ENCODE data around the gene UBA6. TPM values are rescaled to one million over a fixed set of nuclear protein-coding genes. Genes with fewer than 3 reads are reported as not detected.
"Not testable (repeated sequence)": the region's sequence is repeated elsewhere in the genome, so short reads cannot be mapped to it uniquely, and the experiment has no call there.

UBA6 gene
- total and polyA plus RNA-seq, 8 donors: 57.6 to 80.9 (median 63.8) TPM

DNA sequence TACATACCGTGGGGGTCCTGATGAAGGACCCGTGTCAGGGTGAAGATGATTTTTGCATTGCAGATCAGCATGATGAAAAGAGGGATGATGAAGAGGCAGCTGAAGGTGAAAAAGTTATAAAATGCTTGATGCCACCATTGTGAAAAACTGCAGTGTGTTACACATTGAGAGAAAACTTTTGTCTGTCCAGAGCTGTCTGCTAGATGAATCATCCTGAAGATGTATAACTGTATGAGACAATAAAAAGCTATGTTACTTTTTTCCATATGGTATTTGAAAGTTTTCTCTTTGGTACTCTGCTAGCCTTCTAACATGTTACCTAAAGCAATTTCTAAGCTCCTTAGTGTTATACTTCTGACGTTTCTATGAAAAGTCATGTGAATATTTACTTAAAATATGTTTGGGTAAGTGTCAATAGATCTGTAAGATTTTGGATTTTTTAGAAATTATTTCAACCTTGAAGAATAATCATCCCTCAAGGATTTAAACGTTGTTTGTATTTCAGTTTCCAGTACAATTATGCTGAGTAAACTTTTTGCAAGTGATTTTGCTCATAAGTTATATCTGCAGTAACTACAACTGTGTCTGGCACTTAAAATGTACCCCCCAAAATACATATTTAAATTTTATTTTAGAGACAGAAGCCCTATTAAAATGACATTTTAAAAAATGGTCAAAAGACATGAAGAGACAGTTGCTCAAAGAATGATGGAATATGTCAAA lies 43.8 kb upstream of the UBA6 start:
- Histone ChIP-seq H3K9me3 (no peaks in the 10 kb centered on the region), H3K36me3 (no peaks in the 10 kb centered on the region), H3K27me3 (no peaks in the 10 kb centered on the region), H3K27ac (no peak overlapping the region), H3K4me3 (no peak overlapping the region), H3K4me1 (no peaks in the 10 kb centered on the region)
- TF ChIP-seq, protein P1, sequence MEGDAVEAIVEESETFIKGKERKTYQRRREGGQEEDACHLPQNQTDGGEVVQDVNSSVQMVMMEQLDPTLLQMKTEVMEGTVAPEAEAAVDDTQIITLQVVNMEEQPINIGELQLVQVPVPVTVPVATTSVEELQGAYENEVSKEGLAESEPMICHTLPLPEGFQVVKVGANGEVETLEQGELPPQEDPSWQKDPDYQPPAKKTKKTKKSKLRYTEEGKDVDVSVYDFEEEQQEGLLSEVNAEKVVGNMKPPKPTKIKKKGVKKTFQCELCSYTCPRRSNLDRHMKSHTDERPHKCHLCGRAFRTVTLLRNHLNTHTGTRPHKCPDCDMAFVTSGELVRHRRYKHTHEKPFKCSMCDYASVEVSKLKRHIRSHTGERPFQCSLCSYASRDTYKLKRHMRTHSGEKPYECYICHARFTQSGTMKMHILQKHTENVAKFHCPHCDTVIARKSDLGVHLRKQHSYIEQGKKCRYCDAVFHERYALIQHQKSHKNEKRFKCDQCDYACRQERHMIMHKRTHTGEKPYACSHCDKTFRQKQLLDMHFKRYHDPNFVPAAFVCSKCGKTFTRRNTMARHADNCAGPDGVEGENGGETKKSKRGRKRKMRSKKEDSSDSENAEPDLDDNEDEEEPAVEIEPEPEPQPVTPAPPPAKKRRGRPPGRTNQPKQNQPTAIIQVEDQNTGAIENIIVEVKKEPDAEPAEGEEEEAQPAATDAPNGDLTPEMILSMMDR (IDR thresholded peaks at IDR 0.05): no peak
- intact Hi-C loops (cut with DNase I): no loop called here
- DNase-seq: no peak
- no peak for ATAC-seq

DNA sequence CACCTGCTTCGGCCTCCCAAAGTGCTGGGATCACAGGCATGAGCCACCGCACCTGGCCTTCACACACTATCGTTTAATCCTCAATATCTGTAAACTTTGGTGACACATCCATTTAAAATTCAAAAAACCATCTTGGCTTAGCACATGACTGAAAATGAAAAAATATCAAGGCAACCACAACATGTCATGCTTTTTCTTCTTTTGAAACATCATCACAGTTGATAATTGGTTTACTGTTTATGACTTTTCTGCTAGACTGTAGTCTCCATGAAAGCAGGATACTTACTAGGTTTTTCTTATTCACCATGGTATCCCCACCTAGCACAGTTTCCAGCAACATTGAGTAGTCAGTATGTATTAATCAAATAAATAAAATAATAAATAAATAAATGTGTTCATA lies 42.2 kb upstream of the UBA6 start:
- Histone ChIP-seq H3K4me1 (no peaks in the 10 kb centered on the region), H3K27ac (no peak overlapping the region), H3K27me3 (no peaks in the 10 kb centered on the region), H3K36me3 (no peaks in the 10 kb centered on the region), H3K4me3 (no peak overlapping the region), H3K9me3 (no peaks in the 10 kb centered on the region)
- no peak for ATAC-seq
- no peak for DNase-seq
- intact Hi-C loops (cut with DNase I): no loop called here
- TF ChIP-seq, protein P1 (IDR thresholded peaks at IDR 0.05): no peak

DNA sequence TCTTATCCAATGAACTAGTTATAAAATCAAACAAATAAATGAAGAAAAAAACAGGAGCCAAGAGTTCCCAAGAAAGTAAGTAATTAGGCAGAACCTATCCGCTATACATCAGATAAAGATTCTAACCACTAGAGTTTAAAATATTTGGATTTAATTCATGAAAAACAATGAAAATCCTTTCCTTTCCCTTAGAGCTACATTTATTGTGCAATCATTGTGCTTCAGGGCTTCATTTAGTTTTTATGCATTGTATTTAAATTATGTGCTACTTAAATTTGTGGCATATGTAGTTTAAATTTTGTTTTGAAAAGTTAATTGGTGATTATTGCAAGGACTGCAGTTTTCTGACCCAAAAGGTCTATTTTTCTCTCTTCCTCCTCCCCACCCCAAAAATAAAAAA lies 35.3 kb upstream of the UBA6 start:
- H3K36me3 ChIP-seq: no peaks in the 10 kb centered on the region
- intact Hi-C loops (cut with DNase I): no loop called here
- DNase-seq: no peak
- TF ChIP-seq, protein P1 (IDR thresholded peaks at IDR 0.05): no peak
- no peaks in the 10 kb centered on the region for H3K9me3 ChIP-seq
- no peak overlapping the region for H3K27ac ChIP-seq
- ATAC-seq: no peak
- H3K4me1 ChIP-seq: no peaks in the 10 kb centered on the region
- no peak overlapping the region for H3K4me3 ChIP-seq
- H3K27me3 ChIP-seq: no peaks in the 10 kb centered on the region

DNA sequence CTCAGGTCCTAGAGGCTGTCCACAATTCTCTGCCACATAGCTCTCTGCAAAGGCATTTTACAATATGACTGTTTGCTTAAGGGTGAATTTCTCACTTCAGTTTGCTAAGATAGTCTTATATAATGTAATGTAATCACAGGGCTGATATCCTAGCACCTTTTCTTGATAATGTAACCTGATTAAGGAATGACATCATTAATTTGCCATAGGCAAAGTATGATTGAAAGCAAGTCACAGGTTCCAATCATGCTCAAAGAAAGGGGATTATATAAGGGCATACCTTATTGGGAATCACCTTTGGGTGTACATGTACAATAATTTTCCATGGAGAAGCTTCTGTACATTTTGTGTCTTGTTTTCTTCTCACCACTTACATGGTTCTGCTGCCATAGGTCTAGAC lies 34.4 kb upstream of the UBA6 start:
- Histone ChIP-seq H3K9me3 (no peaks in the 10 kb centered on the region), H3K36me3 (no peaks in the 10 kb centered on the region), H3K4me1 (no peaks in the 10 kb centered on the region), H3K4me3 (no peak overlapping the region), H3K27ac (no peak overlapping the region), H3K27me3 (no peaks in the 10 kb centered on the region)
- intact Hi-C loops (cut with DNase I): no loop called here
- ATAC-seq (no peak), DNase-seq (no peak)
- TF ChIP-seq, protein P1 (IDR thresholded peaks at IDR 0.05): no peak

DNA sequence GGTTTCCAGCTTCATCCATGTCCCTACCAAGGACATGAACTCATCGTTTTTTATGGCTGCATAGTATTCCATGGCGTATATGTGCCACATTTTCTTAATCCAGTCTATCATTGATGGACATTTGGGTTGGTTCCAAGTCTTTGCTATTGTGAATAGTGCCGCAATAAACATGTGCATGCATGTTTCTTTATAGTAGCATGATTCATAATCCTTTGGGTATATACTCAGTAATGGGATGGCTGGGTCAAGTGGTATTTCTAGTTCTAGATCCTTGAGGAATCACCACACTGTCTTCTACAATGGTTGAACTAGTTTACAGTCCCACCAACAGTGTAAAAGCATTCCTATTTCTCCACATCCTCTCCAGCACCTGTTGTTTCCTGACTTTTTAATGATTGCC lies 29.6 kb upstream of the UBA6 start:
- H3K36me3 ChIP-seq; H3K4me1 ChIP-seq; H3K4me3 ChIP-seq; H3K9me3 ChIP-seq; intact Hi-C loops (cut with DNase I); ATAC-seq; H3K27me3 ChIP-seq; DNase-seq; H3K27ac ChIP-seq: not testable (repeated sequence)
